Superior temporal gyrus (tissue), 1 donor: ENCODE results near the gene MMP23B.
"Not testable (repeated sequence)": the region's sequence is repeated elsewhere in the genome, so short reads cannot be mapped to it uniquely, and the experiment has no call there.

Experiments
- DNase-seq: peaks from one replicate; pipeline ENCODE4 v3.0.0-alpha.2; 2016; ENCODE audit errors: extremely low spot score

The MMP23B gene

GRCh38 chr1:1631782-1632420 lies at the start of gene MMP23B:
Gene MMP23B, plus strand, starts transcription at chr1:1632173. Its CDS starts 46 bp downstream, at chr1:1632219.
- DNase-seq: no peak

DNA sequence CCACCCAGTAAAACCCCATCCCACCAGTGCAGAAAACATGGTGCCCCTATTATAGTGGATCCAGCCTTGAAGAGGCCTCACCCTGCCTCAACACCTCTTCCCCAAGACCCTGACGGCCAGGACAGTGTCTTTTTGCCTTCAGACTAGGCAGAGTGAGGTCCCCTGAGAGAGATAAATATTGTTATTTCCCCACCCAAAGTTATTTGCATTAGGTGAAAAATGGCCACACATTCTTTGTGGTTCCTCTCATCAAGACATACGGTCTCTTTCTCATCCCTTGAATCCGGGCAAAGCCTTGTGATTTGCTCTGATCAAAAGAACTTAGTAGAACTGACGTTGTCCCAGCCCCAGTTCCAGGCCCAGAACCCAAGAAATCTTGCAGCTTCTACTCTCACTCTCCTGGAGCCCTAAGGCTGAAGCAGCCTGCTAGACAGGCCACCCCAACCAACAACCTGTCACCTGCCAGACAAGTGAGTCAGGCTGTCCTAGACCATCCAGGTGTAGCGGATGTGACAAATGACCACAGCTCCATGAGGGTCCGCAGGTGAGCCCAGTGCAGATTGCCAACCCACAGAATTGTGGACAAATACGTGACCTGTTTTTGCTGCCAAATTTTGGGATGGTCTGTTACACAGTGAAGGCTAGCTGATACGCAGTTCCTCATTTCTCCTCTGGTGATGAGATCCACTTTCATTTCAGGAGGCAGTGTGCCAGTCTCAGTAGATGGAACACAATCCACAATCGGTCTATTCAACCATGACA lies 49.2 kb upstream of the MMP23B start:
- DNase-seq: no peak

DNA sequence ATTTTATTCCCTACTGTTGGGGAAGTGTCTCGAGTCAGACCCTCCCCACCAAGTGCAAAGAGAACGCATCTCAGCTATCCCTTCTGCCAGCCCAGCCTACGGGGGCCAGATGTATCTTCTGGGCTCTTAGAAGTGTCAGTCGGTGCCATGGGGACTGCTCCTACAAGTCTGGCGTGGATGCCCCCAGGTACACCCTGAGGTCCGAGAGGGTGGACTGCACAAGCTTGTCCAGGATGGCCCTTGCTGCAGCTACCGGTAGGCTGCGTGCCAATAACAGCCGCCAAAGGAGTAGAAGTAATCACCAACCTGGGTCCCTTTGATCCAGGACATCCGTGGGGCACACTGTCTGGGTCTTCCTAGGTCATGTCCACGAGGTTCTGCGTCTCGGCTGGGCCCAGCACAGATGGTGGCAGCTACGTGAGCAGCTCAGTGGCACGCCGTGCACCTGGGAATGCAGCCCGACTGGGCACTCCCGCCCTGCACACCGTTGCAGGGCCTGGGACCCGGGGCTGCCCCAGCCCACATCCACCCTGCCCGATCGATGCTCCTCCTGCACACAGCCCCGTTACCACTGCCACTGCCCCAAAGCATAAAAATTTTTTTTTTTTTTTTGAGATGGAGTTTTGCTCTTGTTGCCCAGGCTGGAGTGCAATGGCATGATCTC lies 48.5 kb upstream of the MMP23B start:
- DNase-seq: no peak

GRCh38 chr1:1591452-1591851 lies 40.5 kb upstream of the MMP23B start:
- no peak for DNase-seq

- no peak for DNase-seq
Observed at GRCh38 chr1:1593834-1594601, 38.0 kb upstream of the MMP23B start.

DNA sequence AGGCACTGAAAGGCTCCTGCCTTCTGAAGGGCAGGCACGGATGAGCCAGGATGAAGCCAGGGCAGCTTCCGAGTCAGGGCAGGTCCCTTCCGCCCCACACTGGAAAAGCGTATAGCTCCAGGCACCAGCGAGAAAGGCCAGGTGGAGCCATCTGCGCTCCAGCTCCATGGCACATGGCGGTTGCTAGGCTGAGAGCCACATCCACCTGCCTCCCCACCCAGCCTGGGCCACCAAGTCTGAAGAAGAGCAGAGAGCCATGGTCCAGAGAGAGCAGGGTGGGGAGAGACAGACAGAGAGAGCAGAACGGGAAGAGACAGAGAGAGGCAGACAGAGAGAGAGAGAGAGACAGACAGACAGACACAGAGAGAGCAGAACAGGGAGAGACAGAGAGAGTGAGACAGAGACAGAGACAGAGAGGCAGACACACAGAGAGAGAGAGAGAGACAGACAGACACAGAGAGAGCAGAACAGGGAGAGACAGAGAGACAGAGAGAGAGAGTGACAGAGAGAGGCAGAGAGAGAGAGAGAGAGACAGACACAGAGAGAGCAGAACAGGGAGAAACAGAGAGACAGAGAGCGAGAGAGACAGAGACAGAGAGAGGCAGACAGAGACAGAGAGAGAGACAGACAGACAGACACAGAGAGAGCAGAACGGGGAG lies 37.2 kb upstream of the MMP23B start:
- DNase-seq: no peak

- not testable (repeated sequence) for DNase-seq
Observed at GRCh38 chr1:1595341-1595740, 36.6 kb upstream of the MMP23B start.

GRCh38 chr1:1596493-1597274 lies 35.3 kb upstream of the MMP23B start:
- no peak for DNase-seq

GRCh38 chr1:1597275-1597930 lies 34.6 kb upstream of the MMP23B start:
- DNase-seq: no peak

DNA sequence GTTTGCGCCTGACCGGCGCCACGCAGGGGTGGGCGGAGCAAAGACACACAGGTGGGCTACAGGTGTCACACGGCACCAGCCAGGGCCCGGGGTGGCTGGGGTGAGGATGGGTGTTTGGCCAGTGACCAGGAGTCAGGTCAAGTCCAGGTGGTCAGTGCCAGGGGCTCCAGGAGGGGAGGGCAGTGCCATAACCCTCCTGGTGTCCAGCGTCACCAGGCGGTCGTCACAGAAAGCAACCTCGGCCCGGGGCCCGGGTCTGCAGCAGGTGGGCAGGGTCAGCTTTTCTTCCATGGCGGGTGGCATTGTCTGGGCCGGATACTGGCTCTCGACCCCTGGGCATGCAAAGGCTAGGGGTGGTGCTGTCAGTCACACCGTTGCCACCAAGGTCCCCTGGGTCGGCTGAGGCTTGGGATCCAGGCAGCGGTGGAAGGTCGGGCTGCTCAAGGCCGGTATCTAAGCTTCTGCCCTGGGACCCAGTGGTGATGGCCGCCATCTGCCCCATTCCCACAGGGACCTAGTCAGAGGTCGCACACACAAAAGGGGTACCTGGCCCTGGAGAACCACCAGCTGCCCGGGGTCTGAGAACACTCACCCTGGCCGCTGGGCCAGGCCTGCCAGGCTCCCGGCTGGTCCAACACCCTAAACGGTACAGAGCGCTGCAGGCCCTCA lies 33.8 kb upstream of the MMP23B start:
- no peak for DNase-seq

GRCh38 chr1:1598720-1599029 lies 33.3 kb upstream of the MMP23B start:
- no peak for DNase-seq

DNA sequence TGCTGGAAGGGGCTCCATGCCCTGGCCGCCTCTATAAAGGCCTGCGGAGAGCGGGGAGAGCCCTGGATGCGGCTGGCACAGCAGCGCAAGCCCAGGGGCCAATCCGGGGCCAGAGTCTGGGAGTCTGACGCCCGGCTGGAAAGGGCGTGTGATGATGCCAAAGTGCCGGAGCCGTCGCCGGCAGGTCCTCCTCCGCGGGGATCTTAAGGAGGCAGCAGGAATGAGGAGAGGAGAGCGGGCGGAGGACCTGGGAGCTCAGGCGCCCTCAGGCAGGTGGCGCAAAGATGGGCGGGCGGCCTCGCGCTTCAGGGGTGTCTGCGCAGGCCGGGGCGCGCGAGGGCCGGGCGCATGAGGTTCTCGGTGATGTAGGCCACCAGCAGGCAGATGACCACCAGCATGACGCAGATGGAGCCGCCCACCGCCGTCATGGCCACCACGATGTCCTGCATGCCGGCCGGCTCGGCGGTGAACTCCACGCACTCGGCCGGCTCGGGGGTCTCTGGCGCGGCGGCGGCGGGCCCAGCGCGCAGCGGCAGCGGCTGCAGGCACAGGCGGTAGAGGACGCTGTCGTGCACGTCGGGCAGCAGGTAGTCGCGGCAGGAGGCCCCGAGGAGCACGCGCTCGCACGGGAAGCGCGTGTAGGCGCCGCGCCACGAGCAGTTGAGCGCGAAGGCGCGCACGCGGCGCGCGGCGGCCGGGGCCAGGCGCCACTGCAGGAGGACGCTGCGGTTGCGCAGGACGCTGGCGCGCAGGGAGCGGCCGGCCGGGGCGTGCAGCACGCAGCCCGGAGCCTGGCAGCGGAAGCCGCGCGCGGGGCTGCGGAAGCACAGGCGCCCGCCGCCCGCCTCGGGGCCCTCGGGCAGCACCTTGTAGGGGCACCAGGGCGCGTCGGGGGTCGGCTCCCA lies 32.7 kb upstream of the MMP23B start:
- DNase-seq: no peak

DNA sequence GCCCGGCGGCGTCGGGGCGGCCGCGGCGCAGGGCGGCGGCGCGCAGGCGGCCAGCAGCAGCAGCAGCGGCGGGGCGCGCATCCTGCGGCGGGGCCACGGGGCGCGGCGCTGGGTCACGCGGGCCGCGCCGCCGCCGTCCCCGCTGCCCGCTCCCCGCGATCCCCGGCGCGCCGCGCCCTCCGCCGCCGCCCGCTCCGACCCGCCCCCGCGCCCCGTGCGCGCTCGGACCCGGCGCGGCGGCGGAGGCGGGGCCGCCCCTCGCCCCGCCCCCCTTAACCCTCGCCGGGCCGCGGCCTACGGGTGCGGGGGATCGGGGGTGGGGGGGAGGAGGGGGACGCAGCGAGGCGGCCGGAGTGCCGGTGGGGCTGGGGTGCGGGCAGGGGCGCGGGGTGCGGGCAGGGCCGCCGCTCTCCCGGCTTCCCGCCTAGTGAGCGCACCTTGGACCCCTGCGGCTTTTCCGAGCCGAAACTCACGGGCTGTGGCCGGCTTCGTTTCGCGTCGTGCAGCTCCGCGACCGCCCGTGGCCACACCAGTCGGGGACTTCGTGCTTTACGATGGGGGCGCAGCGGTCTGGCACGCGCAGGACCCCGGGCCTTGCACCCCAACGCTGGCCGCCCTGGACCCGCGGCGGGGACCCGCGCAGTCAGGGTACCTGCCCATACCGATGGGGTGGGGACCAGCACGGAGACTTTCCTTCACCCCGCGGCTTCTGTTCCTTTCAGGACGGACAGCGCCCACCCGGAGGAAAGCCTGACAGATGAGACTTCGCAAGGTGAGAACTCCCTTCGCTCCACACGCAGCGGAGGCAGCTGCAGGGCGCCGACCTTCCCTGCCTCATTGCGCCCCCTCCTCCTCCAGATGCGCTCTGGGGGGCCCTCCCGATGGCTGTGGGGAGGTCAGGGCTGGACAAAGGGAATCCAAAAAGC lies 31.8 kb upstream of the MMP23B start, which contains the start of gene FNDC10:
Gene FNDC10, minus strand, starts transcription at position 201 of the 926 bp plus-strand sequence. Its CDS starts 120 bp downstream, at position 81.
- no peak for DNase-seq

DNA sequence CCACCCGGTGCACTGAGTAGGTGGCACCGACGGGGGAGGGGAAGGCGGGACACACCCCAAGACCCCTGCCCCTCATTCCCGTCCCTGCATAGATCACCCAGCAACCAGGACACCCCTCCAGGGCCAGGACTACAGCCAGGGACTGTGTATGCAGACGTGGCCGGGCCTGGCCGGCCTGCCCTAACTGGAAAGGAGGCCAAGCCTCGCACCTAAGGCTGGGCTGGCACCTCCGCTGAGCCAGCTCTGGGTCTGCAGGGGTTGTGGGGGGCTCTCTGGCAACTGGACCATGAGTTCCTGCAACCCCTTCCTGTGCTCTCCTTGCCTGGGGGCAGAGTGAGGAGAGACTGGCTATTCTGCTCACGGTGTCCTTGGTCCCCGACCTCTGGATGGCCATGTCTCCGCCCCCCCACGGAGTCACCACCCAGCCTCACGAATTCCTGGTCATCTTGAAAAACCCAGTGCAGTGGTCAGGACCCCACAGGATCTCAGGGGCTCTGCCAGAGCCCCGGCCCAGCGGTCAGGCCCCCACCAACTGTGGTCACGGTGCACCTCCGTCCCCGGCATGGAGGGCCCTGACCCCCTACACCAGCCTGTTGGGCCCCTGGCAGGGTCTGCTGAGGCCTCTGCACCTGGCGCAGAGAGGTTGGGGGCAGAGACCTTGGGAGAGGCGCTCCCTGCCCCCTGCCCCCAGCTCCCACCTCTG lies 31.0 kb upstream of the MMP23B start:
- no peak for DNase-seq

- DNase-seq: no peak
Observed at GRCh38 chr1:1601564-1602303, 30.2 kb upstream of the MMP23B start.

DNA sequence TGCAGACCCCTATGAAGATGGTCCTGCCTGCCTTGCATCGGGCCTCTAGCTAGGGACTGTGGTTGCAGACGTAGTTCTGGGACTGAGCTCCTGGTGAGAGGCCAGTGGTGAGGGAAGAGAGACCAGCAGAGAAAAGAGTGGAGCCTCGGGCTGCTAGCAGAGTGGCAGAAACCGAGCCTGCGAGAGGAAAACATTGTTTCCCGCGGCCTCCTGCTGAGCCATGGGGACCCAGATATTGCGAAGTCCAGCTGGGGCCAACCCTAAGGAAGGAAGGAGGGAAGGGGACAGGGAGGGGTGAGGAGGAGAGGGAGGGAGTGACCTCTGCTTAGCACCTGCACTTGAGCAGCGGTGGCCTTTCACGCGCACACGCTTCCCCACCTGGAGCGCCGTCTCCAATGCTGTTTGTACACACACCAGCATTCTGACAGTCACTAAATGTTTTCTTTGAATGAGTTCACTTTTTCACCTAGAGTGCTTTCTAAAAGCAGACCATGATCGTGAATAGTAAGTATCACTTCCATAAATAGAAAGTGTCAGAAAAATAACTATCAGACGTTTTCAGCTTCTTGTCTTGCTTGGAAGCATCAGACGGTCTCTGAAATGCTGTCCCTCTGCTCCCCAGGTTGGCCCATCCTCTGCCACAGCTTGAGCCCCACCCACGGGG lies 29.5 kb upstream of the MMP23B start:
- peak; percentile 14 for DNase-seq
